Tibial nerve (tissue), 4 donors: ENCODE measurements around the gene SORBS1. TPM values are rescaled to one million over a fixed set of nuclear protein-coding genes. Genes with fewer than 3 reads are reported as not detected.
"Not testable (repeated sequence)": the region's sequence is repeated elsewhere in the genome, so short reads cannot be mapped to it uniquely, and the experiment has no call there.

Experiments used
- DNase-seq, 2 donors: peaks; one replicate each; pipeline ENCODE4 v3.0.0-alpha.2; 2019; ENCODE audit warnings: low spot score in 2 of 2
- H3K27ac ChIP-seq, 4 donors: fragments of 200-600 bp; sonication (generic) in 3 of 4; one replicate each; pipeline ENCODE4 v1.5.1; 2017 to 2019; ENCODE audit warnings: mild to moderate bottlenecking in 1 of 4
- H3K27me3 ChIP-seq, 2 donors: fragments of 200-600 bp; sonication (generic) in 1 of 2; one replicate each; pipeline versions ENCODE4 v1.5.1 to v1.6.0; 2017 to 2019
- H3K36me3 ChIP-seq, 3 donors: fragments of 200-600 bp; sonication (generic); one replicate each; pipeline ENCODE4 v1.5.1; 2018 to 2019
- H3K4me1 ChIP-seq, 4 donors: fragments of 200-600 bp; sonication (generic) in 3 of 4; one replicate each; pipeline ENCODE4 v1.5.1; 2017 to 2019
- H3K4me3 ChIP-seq, 4 donors: fragments of 200-600 bp; sonication (generic) in 3 of 4; one replicate each; pipeline ENCODE4 v1.5.1; 2017 to 2019; ENCODE audit warnings: mild to moderate bottlenecking in 1 of 4, moderate library complexity in 1 of 4
- H3K9me3 ChIP-seq, 4 donors: fragments of 200-600 bp; sonication (generic) in 3 of 4; one replicate each; pipeline ENCODE4 v1.5.1; 2017 to 2019
- EP300 ChIP-seq, 2 donors: sonication (generic); formaldehyde crosslinking; IDR thresholded peaks; one replicate each; pipeline ENCODE4 v1.6.1; 2017; ENCODE audit warnings: antibody characterized with exemption in 2 of 2, mild to moderate bottlenecking in 1 of 2
- POLR2A ChIP-seq, 2 donors: fragments of 450-650 bp; IDR thresholded peaks; one replicate each; pipeline ENCODE4 v1.6.1; 2017; ENCODE audit warnings: antibody characterized with exemption in 2 of 2, mild to moderate bottlenecking in 2 of 2, moderate library complexity in 2 of 2
- WGBS, 2 donors: methylation state at CpG; one replicate each; pipeline ENCODE4 v1.1.5; 2018; 5-methylcytosine and 5-hydroxymethylcytosine counted together
- total RNA-seq, 4 donors: library from RNA; depleted of rRNA; stranded (reverse); fragments of >200 nt; gene quantifications; one replicate each; pipeline ENCODE4 v1.1.0, GENCODE V29; 2016
- TF ChIP-seq, protein P1 (sequence below), 5 experiments: fragments of 200-600 bp in 3 of 5; fragments of 450-650 bp in 2 of 5; sonication (generic) in 3 of 5; IDR thresholded peaks; one replicate each; pipeline ENCODE4 v1.5.1; 2016 to 2019; ENCODE audit warnings: antibody characterized with exemption in 5 of 5, mild to moderate bottlenecking in 3 of 5, moderate library complexity in 2 of 5

Gene SORBS1
- total RNA-seq, 4 donors from 2014 or later, result 427 to 623 (median 567) TPM

DNA sequence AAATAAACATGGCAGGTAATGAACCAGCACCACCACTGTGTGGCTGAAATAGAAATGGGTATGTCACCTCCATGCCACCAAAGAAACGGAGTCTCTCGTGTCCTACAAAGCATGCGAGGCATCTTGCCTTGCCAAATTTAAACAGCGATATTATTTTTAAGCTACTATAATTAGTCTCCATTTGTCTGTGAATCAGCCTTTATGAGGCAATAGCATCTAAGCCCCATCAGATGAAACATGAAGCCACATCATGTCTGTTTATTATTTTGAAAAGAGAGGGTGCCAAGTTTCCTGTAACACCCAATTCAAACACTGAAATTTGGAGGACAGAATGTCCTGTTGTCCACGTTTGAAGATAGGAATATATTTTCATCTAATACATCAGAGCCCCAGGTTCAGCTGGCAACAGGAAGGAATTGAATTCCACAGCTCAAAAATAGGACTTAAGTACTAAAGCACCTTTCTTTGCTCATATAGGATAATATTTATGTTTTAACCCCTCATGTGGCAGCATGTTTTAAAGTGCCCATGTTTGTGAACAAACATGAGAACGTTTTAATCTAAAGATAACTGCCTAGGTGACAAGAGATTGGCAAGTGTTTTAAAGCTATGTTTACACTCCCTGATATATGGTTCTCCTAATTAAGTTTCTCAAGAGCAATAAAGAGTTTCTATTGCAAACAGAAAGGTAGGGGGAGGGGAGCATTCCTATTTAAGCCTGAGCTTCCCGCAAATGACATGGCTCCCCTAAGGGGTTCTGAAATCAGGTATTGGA lies 86.8 kb downstream of the SORBS1 start:
- Histone ChIP-seq H3K4me3 (no peak overlapping the region), H3K36me3 (no peaks in the 10 kb centered on the region), H3K9me3 (no peaks in the 10 kb centered on the region), H3K27me3 (no peaks in the 10 kb centered on the region), H3K27ac (peak overlapping the region; percentile 72 to 92 (median 86)), H3K4me1 (peaks cover 0 to 80% (median 52%) of the 10 kb centered on the region in 4 donors)
- TF ChIP-seq, protein P1, sequence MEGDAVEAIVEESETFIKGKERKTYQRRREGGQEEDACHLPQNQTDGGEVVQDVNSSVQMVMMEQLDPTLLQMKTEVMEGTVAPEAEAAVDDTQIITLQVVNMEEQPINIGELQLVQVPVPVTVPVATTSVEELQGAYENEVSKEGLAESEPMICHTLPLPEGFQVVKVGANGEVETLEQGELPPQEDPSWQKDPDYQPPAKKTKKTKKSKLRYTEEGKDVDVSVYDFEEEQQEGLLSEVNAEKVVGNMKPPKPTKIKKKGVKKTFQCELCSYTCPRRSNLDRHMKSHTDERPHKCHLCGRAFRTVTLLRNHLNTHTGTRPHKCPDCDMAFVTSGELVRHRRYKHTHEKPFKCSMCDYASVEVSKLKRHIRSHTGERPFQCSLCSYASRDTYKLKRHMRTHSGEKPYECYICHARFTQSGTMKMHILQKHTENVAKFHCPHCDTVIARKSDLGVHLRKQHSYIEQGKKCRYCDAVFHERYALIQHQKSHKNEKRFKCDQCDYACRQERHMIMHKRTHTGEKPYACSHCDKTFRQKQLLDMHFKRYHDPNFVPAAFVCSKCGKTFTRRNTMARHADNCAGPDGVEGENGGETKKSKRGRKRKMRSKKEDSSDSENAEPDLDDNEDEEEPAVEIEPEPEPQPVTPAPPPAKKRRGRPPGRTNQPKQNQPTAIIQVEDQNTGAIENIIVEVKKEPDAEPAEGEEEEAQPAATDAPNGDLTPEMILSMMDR (IDR thresholded peaks at IDR 0.05), result peak in 1 of 5 experiments; percentile 18
- no peak for TF ChIP-seq POLR2A (IDR thresholded peaks at IDR 0.05)
- peak; percentile 96 to 99 for TF ChIP-seq EP300 (IDR thresholded peaks at IDR 0.05)
- WGBS, 2 donors, result 19 to 26% methylated on average over 7 of the region's 7 CpGs
- peak in 1 of 2 donors; percentile 59 for DNase-seq

DNA sequence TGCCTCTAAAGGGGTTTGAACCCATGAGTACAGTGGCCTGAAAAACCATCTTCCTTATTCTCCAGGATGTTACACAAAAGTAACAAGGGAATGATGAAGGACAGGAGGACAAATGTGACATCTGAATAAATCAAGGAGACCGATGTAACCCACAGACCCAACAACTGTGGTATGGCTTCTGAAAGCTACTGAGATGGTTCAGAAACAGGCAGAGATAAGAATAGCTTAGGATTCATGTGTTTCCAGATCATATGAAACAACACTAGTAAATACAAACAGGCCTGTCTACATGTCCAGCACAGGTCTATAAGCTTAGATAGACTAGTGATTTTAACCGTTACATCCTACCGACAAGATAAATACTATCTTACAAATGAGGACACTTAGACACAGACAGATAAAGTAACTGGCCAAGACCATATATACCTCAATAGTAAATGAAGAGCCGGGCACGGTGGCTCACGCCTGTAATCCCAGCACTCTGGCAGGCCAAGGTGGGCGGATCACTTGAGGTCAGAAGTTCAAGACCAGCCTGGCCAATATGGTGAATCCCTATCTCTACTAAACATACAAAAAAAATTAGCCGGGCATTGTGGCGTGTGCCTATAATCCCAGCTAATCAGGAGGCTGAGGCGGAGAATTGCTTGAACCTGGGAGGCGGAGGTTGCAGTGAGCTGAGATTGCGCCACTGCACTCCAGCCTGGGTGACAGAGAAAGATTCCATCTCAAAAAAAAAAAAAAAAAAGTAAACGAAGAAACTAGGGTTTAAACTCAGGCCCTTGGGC lies 88.7 kb downstream of the SORBS1 start:
- no peaks in the 10 kb centered on the region for H3K27me3 ChIP-seq
- H3K27ac ChIP-seq, result peak overlapping the region in 3 of 4 donors; percentile 72 to 92 (median 85)
- H3K4me1 ChIP-seq, result peaks cover 0 to 83% (median 49%) of the 10 kb centered on the region in 4 donors
- no peak for DNase-seq
- 91 to 93% methylated on average over 13 of the region's 13 CpGs for WGBS, 2 donors
- no peaks in the 10 kb centered on the region for H3K9me3 ChIP-seq
- TF ChIP-seq, protein P1 (IDR thresholded peaks at IDR 0.05), result no peak
- TF ChIP-seq EP300 (IDR thresholded peaks at IDR 0.05) (no peak), POLR2A (IDR thresholded peaks at IDR 0.05) (no peak)
- H3K36me3 ChIP-seq, result no peaks in the 10 kb centered on the region
- no peak overlapping the region for H3K4me3 ChIP-seq

DNA sequence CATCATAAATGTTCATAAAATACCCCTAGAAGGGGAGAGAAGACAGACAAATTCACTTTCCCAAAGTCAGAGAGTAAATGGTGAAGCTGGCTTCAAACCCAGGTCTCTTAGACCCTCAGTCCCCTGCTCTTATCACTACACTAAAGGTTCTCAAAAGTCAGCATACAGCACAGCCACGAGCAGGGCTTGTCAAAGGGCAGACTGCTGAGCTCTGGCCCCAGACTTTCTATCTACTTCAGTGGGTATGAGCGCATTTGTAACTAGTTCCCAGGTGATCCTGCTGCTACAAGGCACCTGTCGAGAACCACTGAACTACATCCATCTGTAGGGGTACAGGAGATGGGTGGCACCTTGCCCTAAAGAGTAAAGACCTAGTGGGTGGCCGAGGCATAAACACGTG lies 91.5 kb downstream of the SORBS1 start:
- Histone ChIP-seq H3K36me3 (no peaks in the 10 kb centered on the region), H3K4me3 (no peak overlapping the region), H3K27me3 (no peaks in the 10 kb centered on the region), H3K9me3 (no peaks in the 10 kb centered on the region), H3K4me1 (peaks cover 0 to 62% (median 28%) of the 10 kb centered on the region in 4 donors), H3K27ac (peak overlapping the region in 2 of 4 donors; percentile 85 to 92)
- no peak for DNase-seq
- 66% methylated on average over 5 of the region's 5 CpGs for WGBS, 2 donors
- TF ChIP-seq EP300 (IDR thresholded peaks at IDR 0.05), result no peak

DNA sequence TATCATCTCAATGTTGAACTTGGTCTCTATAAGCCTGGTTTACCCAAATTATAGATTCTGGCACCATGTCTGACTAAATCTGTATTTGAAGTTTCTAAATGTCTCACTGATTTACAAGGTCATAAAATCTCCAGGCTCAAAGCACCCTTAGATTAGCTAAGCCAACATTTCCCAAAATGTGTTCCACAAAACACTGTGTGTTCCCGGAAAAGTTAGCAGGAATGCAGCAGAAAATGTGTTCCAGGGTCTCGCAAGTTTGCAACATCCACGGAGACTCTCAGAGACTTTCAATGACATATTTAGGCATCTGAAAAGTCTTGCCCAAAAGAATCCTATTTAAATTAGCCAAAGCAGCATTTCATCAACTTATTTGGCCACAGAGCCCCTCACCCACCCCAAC lies 91.9 kb downstream of the SORBS1 start:
- no peak overlapping the region for H3K4me3 ChIP-seq
- peak in 1 of 2 donors; percentile 73 for TF ChIP-seq EP300 (IDR thresholded peaks at IDR 0.05)
- TF ChIP-seq, protein P1 (IDR thresholded peaks at IDR 0.05), result no peak
- peak overlapping the region in 2 of 4 donors; percentile 85 to 92 for H3K27ac ChIP-seq
- no peaks in the 10 kb centered on the region for H3K36me3 ChIP-seq
- H3K9me3 ChIP-seq, result no peaks in the 10 kb centered on the region
- no peak for DNase-seq
- WGBS, 2 donors, result 60 to 63% methylated on average over 3 of the region's 3 CpGs
- peaks cover 0 to 58% (median 24%) of the 10 kb centered on the region in 4 donors for H3K4me1 ChIP-seq
- H3K27me3 ChIP-seq, result no peaks in the 10 kb centered on the region

DNA sequence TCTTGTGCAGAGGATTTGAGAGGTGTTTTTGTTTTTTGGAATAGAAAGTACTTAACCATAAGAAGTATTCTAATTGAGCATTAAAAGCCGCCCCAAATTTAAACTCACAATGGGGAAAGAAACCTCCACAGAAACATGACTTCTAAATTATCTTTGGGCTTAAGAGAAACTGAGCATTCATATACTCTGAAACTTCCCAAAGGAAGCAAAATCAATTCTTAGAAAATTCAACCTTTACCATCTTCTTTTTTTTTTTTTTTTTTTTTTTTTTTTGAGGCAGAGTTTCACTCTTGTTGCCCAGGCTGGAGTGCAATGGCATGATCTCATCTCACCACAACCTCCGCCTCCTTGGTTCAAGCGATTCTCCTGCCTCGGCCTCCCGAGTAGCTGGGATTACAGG lies 93.5 kb downstream of the SORBS1 start:
- H3K9me3 ChIP-seq, DNase-seq, H3K27me3 ChIP-seq, H3K36me3 ChIP-seq, H3K4me3 ChIP-seq: not testable (repeated sequence)
- Histone ChIP-seq H3K4me1 (peaks cover 0 to 57% (median 17%) of the 10 kb centered on the region in 4 donors), H3K27ac (peak overlapping the region in 2 of 4 donors; percentile 85 to 92)
- WGBS, 2 donors, result 89 to 92% methylated on average over 5 of the region's 5 CpGs

DNA sequence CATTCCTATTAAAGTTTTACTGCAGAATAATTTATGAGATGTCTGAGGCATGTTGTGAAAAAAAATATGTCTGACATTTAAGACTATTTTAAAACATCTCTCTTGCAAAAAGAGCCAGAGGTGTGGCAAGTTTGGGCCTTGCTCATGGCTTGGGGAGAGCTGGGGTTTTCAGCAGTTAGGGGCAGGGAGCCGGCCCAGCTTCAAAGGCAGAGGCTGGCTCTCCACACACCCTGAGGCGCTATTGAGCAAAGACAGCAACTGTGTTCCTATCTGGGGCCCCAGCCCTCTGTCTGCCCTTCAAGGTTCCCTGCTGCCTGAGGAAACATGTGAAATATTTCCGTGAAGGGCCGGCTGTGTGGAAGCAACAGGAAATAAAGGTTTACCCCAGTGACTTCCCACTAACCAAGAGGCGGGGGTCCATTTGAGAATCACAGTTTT lies 94.0 kb downstream of the SORBS1 start:
- Histone ChIP-seq H3K4me3 (no peak overlapping the region), H3K4me1 (peaks cover 0 to 59% (median 17%) of the 10 kb centered on the region in 4 donors), H3K27me3 (no peaks in the 10 kb centered on the region), H3K27ac (peak overlapping the region in 2 of 4 donors; percentile 31 to 80), H3K9me3 (no peaks in the 10 kb centered on the region), H3K36me3 (no peaks in the 10 kb centered on the region)
- WGBS, 2 donors, result 36 to 52% methylated on average over 5 of the region's 5 CpGs
- DNase-seq, result peak in 1 of 2 donors; percentile 37
- TF ChIP-seq, protein P1 (IDR thresholded peaks at IDR 0.05), result peak in 1 of 5 experiments; percentile 11
- no peak for TF ChIP-seq EP300 (IDR thresholded peaks at IDR 0.05)
